HCT116 (cell line): ENCODE measurements around the gene TP63. TPM values are rescaled to one million over a fixed set of nuclear protein-coding genes. Genes with fewer than 3 reads are reported as not detected.

Source experiments
- ATAC-seq: fragments of 200-7000 bp; cut with Tn5 transposase; 2 replicates; pipeline ENCODE4 v1.9.1; 2020; ENCODE audit warnings: mild to moderate bottlenecking, moderate library complexity
- BruUV-seq: library from RNA; stranded (reverse); fragments of 400-500 nt; replicated peaks from 2 replicates; lab custom pipeline; 2021; lab: Mats Ljungman, UMichigan
- CTCF ChIA-PET: fragments of 300-600 bp; sonication (Branson Sonifier 250); formaldehyde crosslinking; loops from one replicate; lab custom pipeline; 2021; ENCODE audit warnings: antibody characterized with exemption; lab: Charles Lee
- POLR2A ChIA-PET: fragments of 300-600, 350-600 bp; sonication (Branson Sonifier 250); formaldehyde crosslinking; loops from one replicate; lab custom pipeline; 2021; ENCODE audit warnings: antibody characterized with exemption; lab: Charles Lee
- RAD21 ChIA-PET, 2 experiments: fragments of 300-600 bp; sonication (Branson Sonifier 250); formaldehyde crosslinking; loops; one replicate each; lab custom pipeline; 2023; ENCODE audit warnings: low total read pairs in 2 of 2; ENCODE audit not compliant: uncharacterized antibody in 2 of 2, unreplicated experiment in 2 of 2, low non-redundant PET in 1 of 2; lab: Charles Lee
- DNase-seq: peaks from one replicate; pipeline ENCODE4 v3.0.0-alpha.2; 2010; ENCODE audit warnings: low read depth, low spot score
- H2AFZ ChIP-seq: fragments of 200-600 bp; shearing (Covaris generic), sonication (generic); 2 replicates; pipeline ENCODE4 v1.6.1; 2017; ENCODE audit warnings: low read depth, mixed run types, mixed read lengths, antibody characterized with exemption, low read length; ENCODE audit not compliant: poor library complexity, severe bottlenecking
- H3K27ac ChIP-seq: 2 replicates; pipeline ENCODE4 v1.5.1; 2012; ENCODE audit warnings: low read depth, low read length
- H3K27me3 ChIP-seq: fragments of 200-600 bp; sonication (generic); 2 replicates; pipeline ENCODE4 v1.6.1; 2016; ENCODE audit warnings: mixed run types, low read length, mixed read lengths; ENCODE audit not compliant: insufficient read depth
- H3K36me3 ChIP-seq, 2 experiments: fragments of 200-500 bp in 1 of 2; fragments of 200-600 bp in 1 of 2; sonication (Bioruptor generic) in 1 of 2; sonication (generic) in 1 of 2; 2 replicates each; pipeline versions ENCODE4 v1.5.1 to v1.6.1; 2014 to 2016; ENCODE audit warnings: low read length in 2 of 2, inconsistent platforms in 1 of 2, mixed read lengths in 1 of 2, mixed run types in 1 of 2; ENCODE audit not compliant: insufficient read depth in 2 of 2, control insufficient read depth in 1 of 2
- H3K4me1 ChIP-seq, 2 experiments: fragments of 200-600 bp in 1 of 2; sonication (generic) in 1 of 2; 2 replicates each; pipeline versions ENCODE4 v1.5.1 to v1.6.1; 2012 to 2017; ENCODE audit warnings: low read length in 2 of 2, inconsistent platforms in 1 of 2, mild to moderate bottlenecking in 1 of 2, mixed read lengths in 1 of 2, mixed run types in 1 of 2, moderate library complexity in 1 of 2; ENCODE audit not compliant: insufficient read depth in 2 of 2, control insufficient read depth in 1 of 2
- H3K4me2 ChIP-seq: fragments of 200-600 bp; sonication (generic); 2 replicates; pipeline ENCODE4 v1.6.1; 2017; ENCODE audit warnings: mixed run types, low read length, mixed read lengths
- H3K4me3 ChIP-seq, 2 experiments: fragments of 200-600 bp in 1 of 2; sonication (generic) in 1 of 2; replicated peaks in 1 of 2; 2 replicates each; pipeline ENCODE4 v1.5.1; 2011 to 2016; ENCODE audit warnings: low read length in 2 of 2, control low read depth in 1 of 2, low read depth in 1 of 2, mild to moderate bottlenecking in 1 of 2, mixed read lengths in 1 of 2, mixed run types in 1 of 2
- H3K79me2 ChIP-seq: fragments of 200-600 bp; sonication (generic); 2 replicates; pipeline ENCODE4 v1.6.1; 2017; ENCODE audit warnings: mild to moderate bottlenecking, mixed run types, low read length, moderate library complexity, mixed read lengths; ENCODE audit not compliant: insufficient read depth
- H3K9ac ChIP-seq: fragments of 200-600 bp; sonication (generic); 2 replicates; pipeline ENCODE4 v1.6.1; 2016; ENCODE audit warnings: low read length, mixed read lengths
- H3K9me2 ChIP-seq: fragments of 200-600 bp; sonication (generic), shearing (Covaris generic); 2 replicates; pipeline ENCODE4 v1.6.1; 2017; ENCODE audit warnings: mixed run types, mild to moderate bottlenecking, moderate library complexity; ENCODE audit not compliant: insufficient read depth
- H3K9me3 ChIP-seq, 2 experiments: fragments of 200-500 bp in 1 of 2; fragments of 200-600 bp in 1 of 2; sonication (Bioruptor generic) in 1 of 2; sonication (generic) in 1 of 2; 2 replicates each; pipeline ENCODE4 v1.6.1; 2014 to 2017; ENCODE audit warnings: low read length in 2 of 2, mixed read lengths in 2 of 2, inconsistent platforms in 1 of 2, low read depth in 1 of 2, mild to moderate bottlenecking in 1 of 2, mixed run types in 1 of 2, moderate library complexity in 1 of 2; ENCODE audit not compliant: control insufficient read depth in 1 of 2, insufficient read depth in 1 of 2
- H4K20me1 ChIP-seq: fragments of 200-600 bp; sonication (generic), shearing (Covaris generic); 2 replicates; pipeline ENCODE4 v1.6.1; 2017; ENCODE audit warnings: mixed run types, mild to moderate bottlenecking, moderate library complexity; ENCODE audit not compliant: insufficient read depth
- CEBPB ChIP-seq: IDR thresholded peaks from 2 replicates; pipeline ENCODE4 v1.6.1; 2012; ENCODE audit warnings: low read depth
- EGR1 ChIP-seq: IDR thresholded peaks from 2 replicates; pipeline ENCODE4 v1.6.1; 2012; ENCODE audit warnings: low read depth
- EZH2 ChIP-seq: fragments of 200-600 bp; sonication (generic); IDR thresholded peaks from 2 replicates; pipeline ENCODE4 v1.6.1; 2017; ENCODE audit warnings: antibody characterized with exemption, mixed run types
- EZH2phosphoT487 ChIP-seq: fragments of 200-600 bp; IDR thresholded peaks from 2 replicates; pipeline ENCODE4 v1.6.1; 2018; ENCODE audit warnings: antibody characterized with exemption, borderline replicate concordance
- FOSL1 ChIP-seq: IDR thresholded peaks from 2 replicates; pipeline ENCODE4 v1.6.1; 2012; ENCODE audit warnings: low read depth
- JUND ChIP-seq: IDR thresholded peaks from 2 replicates; pipeline ENCODE4 v1.6.1; 2012
- MAX ChIP-seq: IDR thresholded peaks from 2 replicates; pipeline ENCODE4 v1.6.1; 2012
- POLR2A ChIP-seq: IDR thresholded peaks from 2 replicates; pipeline ENCODE4 v1.7.0; 2011; ENCODE audit warnings: borderline replicate concordance; ENCODE audit not compliant: insufficient read depth, insufficient read length; ENCODE audit errors: extremely low read depth
- POLR2AphosphoS5 ChIP-seq: IDR thresholded peaks from 2 replicates; pipeline ENCODE4 v1.6.1; 2011; ENCODE audit warnings: mild to moderate bottlenecking, low read depth, low read length, moderate library complexity
- REST ChIP-seq: IDR thresholded peaks from 2 replicates; pipeline ENCODE4 v1.6.1; 2012; ENCODE audit warnings: low read depth
- SP1 ChIP-seq: IDR thresholded peaks from 2 replicates; pipeline ENCODE4 v1.6.1; 2012; ENCODE audit warnings: low read depth
- SRF ChIP-seq: IDR thresholded peaks from 2 replicates; pipeline ENCODE4 v1.6.1; 2012; ENCODE audit warnings: low read depth
- TCF7L2 ChIP-seq: IDR thresholded peaks from 2 replicates; pipeline ENCODE4 v1.7.0; 2011; ENCODE audit warnings: borderline replicate concordance, inconsistent platforms; ENCODE audit not compliant: insufficient read depth, insufficient read length; ENCODE audit errors: extremely low read depth
- YY1 ChIP-seq: IDR thresholded peaks from 2 replicates; pipeline ENCODE4 v1.6.1; 2011; ENCODE audit warnings: low read length, low read depth, moderate library complexity, mild to moderate bottlenecking; ENCODE audit not compliant: insufficient replicate concordance; ENCODE audit errors: extremely low read depth
- ZFX ChIP-seq: fragments of 450-650 bp; IDR thresholded peaks from 2 replicates; pipeline ENCODE4 v1.6.1; 2017
- ZNF274 ChIP-seq: fragments of 200-500 bp; sonication (Bioruptor generic); IDR thresholded peaks from 2 replicates; pipeline ENCODE4 v1.6.1; 2014; ENCODE audit warnings: mild to moderate bottlenecking, low read depth, low read length, inconsistent platforms
- intact Hi-C: fragments of 100-400 bp; cut with micrococcal nuclease; formaldehyde crosslinking; loops from 2 replicates; pipeline ENCODE4 v1.10.0; 2022
- total RNA-seq: library from RNA; stranded (reverse); gene quantifications from one replicate; pipeline ENCODE4 v1.2.1, GENCODE V29; 2021; ENCODE audit not compliant: unreplicated experiment
- TF ChIP-seq, protein P1 (sequence below), 3 experiments: fragments of 200-600 bp in 1 of 3; sonication (generic) in 1 of 3; IDR thresholded peaks in 2 of 3; conservative IDR thresholded peaks in 1 of 3; 2 replicates each; pipeline ENCODE4 v1.5.1; 2012 to 2017; ENCODE audit warnings: low read depth in 2 of 3, low read length in 2 of 3, antibody characterized with exemption in 1 of 3, borderline replicate concordance in 1 of 3, control low read depth in 1 of 3, mild to moderate bottlenecking in 1 of 3, mixed read lengths in 1 of 3, mixed run types in 1 of 3, moderate library complexity in 1 of 3; ENCODE audit not compliant: insufficient read depth in 1 of 3
- TF ChIP-seq, protein P2 (sequence below): IDR thresholded peaks from 2 replicates; pipeline ENCODE4 v1.6.1; 2012
- TF ChIP-seq, protein P3 (sequence below): IDR thresholded peaks from 2 replicates; pipeline ENCODE4 v1.6.1; 2011; ENCODE audit warnings: mild to moderate bottlenecking, low read length, moderate library complexity; ENCODE audit not compliant: insufficient replicate concordance; ENCODE audit errors: extremely low read depth

TP63 gene
- total RNA-seq, 1 experiment from 2014 or later: not detected

DNA sequence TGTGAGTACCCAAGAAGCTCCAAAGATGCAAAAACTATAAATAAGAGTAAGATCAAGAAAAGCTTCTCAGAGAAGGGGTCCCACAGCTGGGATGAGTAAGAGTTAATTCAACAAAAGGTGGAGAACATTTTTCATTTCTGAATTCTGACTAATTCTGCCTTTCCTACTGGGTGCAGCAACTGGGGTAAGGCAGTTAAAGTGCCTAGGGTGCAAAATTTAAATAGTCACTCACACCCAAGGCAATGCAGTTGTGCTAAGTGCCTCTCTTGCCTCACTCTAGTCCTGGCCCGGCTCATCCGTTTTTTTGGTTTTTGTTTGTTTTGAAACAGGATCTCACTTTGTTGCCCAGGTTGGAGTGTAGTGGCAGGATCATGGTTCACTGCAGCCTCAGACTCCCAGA lies 240.2 kb downstream of the TP63 start:
- POLR2A ChIA-PET: no interaction called here
- no peak for TF ChIP-seq JUND
- TF ChIP-seq FOSL1: no peak
- TF ChIP-seq EGR1: no peak
- no peak for TF ChIP-seq TCF7L2
- no peak for TF ChIP-seq POLR2AphosphoS5
- no peak for TF ChIP-seq YY1
- no peak for TF ChIP-seq MAX
- no peak for TF ChIP-seq ZNF274
- TF ChIP-seq REST: no peak
- TF ChIP-seq CEBPB: no peak
- no peak for TF ChIP-seq POLR2A
- TF ChIP-seq ZFX: no peak
- TF ChIP-seq, protein P1, sequence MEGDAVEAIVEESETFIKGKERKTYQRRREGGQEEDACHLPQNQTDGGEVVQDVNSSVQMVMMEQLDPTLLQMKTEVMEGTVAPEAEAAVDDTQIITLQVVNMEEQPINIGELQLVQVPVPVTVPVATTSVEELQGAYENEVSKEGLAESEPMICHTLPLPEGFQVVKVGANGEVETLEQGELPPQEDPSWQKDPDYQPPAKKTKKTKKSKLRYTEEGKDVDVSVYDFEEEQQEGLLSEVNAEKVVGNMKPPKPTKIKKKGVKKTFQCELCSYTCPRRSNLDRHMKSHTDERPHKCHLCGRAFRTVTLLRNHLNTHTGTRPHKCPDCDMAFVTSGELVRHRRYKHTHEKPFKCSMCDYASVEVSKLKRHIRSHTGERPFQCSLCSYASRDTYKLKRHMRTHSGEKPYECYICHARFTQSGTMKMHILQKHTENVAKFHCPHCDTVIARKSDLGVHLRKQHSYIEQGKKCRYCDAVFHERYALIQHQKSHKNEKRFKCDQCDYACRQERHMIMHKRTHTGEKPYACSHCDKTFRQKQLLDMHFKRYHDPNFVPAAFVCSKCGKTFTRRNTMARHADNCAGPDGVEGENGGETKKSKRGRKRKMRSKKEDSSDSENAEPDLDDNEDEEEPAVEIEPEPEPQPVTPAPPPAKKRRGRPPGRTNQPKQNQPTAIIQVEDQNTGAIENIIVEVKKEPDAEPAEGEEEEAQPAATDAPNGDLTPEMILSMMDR (IDR thresholded peaks at IDR 0.05 in 2 of 3, conservative IDR thresholded peaks at IDR 0.05 in 1 of 3; ENCODE audit: borderline replicate concordance in 1 of 3, insufficient read depth in 1 of 3, low read depth in 2 of 3, low read length in 2 of 3): no peak
- TF ChIP-seq, protein P2, sequence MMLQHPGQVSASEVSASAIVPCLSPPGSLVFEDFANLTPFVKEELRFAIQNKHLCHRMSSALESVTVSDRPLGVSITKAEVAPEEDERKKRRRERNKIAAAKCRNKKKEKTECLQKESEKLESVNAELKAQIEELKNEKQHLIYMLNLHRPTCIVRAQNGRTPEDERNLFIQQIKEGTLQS: no peak
- TF ChIP-seq EZH2phosphoT487: no peak
- TF ChIP-seq EZH2: no peak
- TF ChIP-seq SRF: no peak
- TF ChIP-seq SP1: no peak
- TF ChIP-seq, protein P3, sequence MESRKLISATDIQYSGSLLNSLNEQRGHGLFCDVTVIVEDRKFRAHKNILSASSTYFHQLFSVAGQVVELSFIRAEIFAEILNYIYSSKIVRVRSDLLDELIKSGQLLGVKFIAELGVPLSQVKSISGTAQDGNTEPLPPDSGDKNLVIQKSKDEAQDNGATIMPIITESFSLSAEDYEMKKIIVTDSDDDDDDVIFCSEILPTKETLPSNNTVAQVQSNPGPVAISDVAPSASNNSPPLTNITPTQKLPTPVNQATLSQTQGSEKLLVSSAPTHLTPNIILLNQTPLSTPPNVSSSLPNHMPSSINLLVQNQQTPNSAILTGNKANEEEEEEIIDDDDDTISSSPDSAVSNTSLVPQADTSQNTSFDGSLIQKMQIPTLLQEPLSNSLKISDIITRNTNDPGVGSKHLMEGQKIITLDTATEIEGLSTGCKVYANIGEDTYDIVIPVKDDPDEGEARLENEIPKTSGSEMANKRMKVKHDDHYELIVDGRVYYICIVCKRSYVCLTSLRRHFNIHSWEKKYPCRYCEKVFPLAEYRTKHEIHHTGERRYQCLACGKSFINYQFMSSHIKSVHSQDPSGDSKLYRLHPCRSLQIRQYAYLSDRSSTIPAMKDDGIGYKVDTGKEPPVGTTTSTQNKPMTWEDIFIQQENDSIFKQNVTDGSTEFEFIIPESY: no peak
- Histone ChIP-seq H3K27me3 (no peaks in the 10 kb centered on the region), H3K27ac (no peak overlapping the region), H3K79me2 (no peaks in the 10 kb centered on the region), H3K4me2 (no peak overlapping the region), H3K9ac (no peak overlapping the region), H3K9me3 (no peaks in the 10 kb centered on the region), H3K36me3 (no peaks in the 10 kb centered on the region), H3K4me3 (no peak overlapping the region), H3K9me2 (no peaks in the 10 kb centered on the region), H4K20me1 (no peaks in the 10 kb centered on the region), H3K4me1 (no peaks in the 10 kb centered on the region), H2AFZ (no peak overlapping the region)
- no TSS peak for BruUV-seq
- RAD21 ChIA-PET: no interaction called here
- CTCF ChIA-PET: no interaction called here
- ATAC-seq (no peak), DNase-seq (no peak)
- intact Hi-C loops: no loop called here
